Trophoblast cell (in vitro differentiated cells and primary cell): ENCODE measurements around the gene ADK.

Experiments used
- DNase-seq, 2 donors: peaks; one replicate each; pipeline ENCODE4 v3.0.0-alpha.2; 2016
- H2AFZ ChIP-seq: 2 replicates; pipeline ENCODE4 v1.6.1; 2013; ENCODE audit warnings: low read length, moderate library complexity, mild to moderate bottlenecking; ENCODE audit not compliant: insufficient read depth, poor library complexity
- H2AK5ac ChIP-seq: 2 replicates; pipeline ENCODE4 v1.6.1; 2013; ENCODE audit warnings: mild to moderate bottlenecking, low read length
- H2BK120ac ChIP-seq: 2 replicates; pipeline ENCODE4 v1.6.1; 2013; ENCODE audit warnings: low read length, mild to moderate bottlenecking, moderate library complexity; ENCODE audit not compliant: insufficient read depth, poor library complexity
- H2BK12ac ChIP-seq: 2 replicates; pipeline ENCODE4 v1.6.1; 2013; ENCODE audit warnings: mild to moderate bottlenecking, low read length, moderate library complexity
- H2BK5ac ChIP-seq: 2 replicates; pipeline ENCODE4 v1.6.1; 2013; ENCODE audit warnings: low read length, low read depth, moderate library complexity, mild to moderate bottlenecking; ENCODE audit not compliant: poor library complexity
- H3K14ac ChIP-seq: 2 replicates; pipeline ENCODE4 v1.6.1; 2013; ENCODE audit warnings: mild to moderate bottlenecking, low read length
- H3K18ac ChIP-seq: 2 replicates; pipeline ENCODE4 v1.6.1; 2013; ENCODE audit warnings: mild to moderate bottlenecking, low read length
- H3K23ac ChIP-seq: 2 replicates; pipeline ENCODE4 v1.6.1; 2013; ENCODE audit warnings: low read length
- H3K27ac ChIP-seq: 2 replicates; pipeline ENCODE4 v1.5.1; 2013; ENCODE audit warnings: low read depth, mild to moderate bottlenecking, inconsistent platforms, low read length, moderate library complexity
- H3K27me3 ChIP-seq: 2 replicates; pipeline ENCODE4 v1.6.1; 2013; ENCODE audit warnings: inconsistent platforms, mild to moderate bottlenecking, low read length, moderate library complexity; ENCODE audit not compliant: insufficient read depth
- H3K36me3 ChIP-seq, 2 experiments: 1 replicate in 1 of 2; 2 replicates in 1 of 2; pipeline ENCODE4 v1.6.1; 2013; ENCODE audit warnings: low read length in 2 of 2, mild to moderate bottlenecking in 2 of 2, moderate library complexity in 1 of 2; ENCODE audit not compliant: insufficient read depth in 2 of 2, control insufficient read depth in 1 of 2
- H3K4ac ChIP-seq: 2 replicates; pipeline ENCODE4 v1.6.1; 2013; ENCODE audit warnings: low read depth, mild to moderate bottlenecking, low read length, moderate library complexity
- H3K4me1 ChIP-seq, 2 experiments: 1 replicate in 1 of 2; 2 replicates in 1 of 2; pipeline ENCODE4 v1.6.1; 2013; ENCODE audit warnings: low read length in 2 of 2, mild to moderate bottlenecking in 2 of 2, moderate library complexity in 1 of 2; ENCODE audit not compliant: insufficient read depth in 2 of 2, control insufficient read depth in 1 of 2
- H3K4me2 ChIP-seq: 2 replicates; pipeline ENCODE4 v1.6.1; 2013; ENCODE audit warnings: inconsistent platforms, mild to moderate bottlenecking, low read length, moderate library complexity
- H3K4me3 ChIP-seq: 2 replicates; pipeline ENCODE4 v1.5.1; 2013; ENCODE audit warnings: mild to moderate bottlenecking, low read depth, low read length, inconsistent platforms
- H3K79me1 ChIP-seq: one replicate; pipeline ENCODE4 v1.6.1; 2013; ENCODE audit warnings: low read length
- H3K79me2 ChIP-seq: 2 replicates; pipeline ENCODE4 v1.6.1; 2013; ENCODE audit warnings: low read length, mild to moderate bottlenecking; ENCODE audit not compliant: control insufficient read depth, insufficient read depth, poor library complexity
- H3K9ac ChIP-seq: 2 replicates; pipeline ENCODE4 v1.6.1; 2013; ENCODE audit warnings: mild to moderate bottlenecking, low read length
- H3K9me3 ChIP-seq: 2 replicates; pipeline ENCODE4 v1.6.1; 2013; ENCODE audit warnings: low read depth, mild to moderate bottlenecking, control low read depth, inconsistent platforms, low read length; ENCODE audit not compliant: insufficient read depth
- H4K12ac ChIP-seq: 2 replicates; pipeline ENCODE4 v1.6.1; 2013; ENCODE audit warnings: low read depth, mild to moderate bottlenecking, low read length, moderate library complexity
- H4K8ac ChIP-seq: 2 replicates; pipeline ENCODE4 v1.6.1; 2013; ENCODE audit warnings: low read depth, mild to moderate bottlenecking, low read length, moderate library complexity
- H4K91ac ChIP-seq: one replicate; pipeline ENCODE4 v1.6.1; 2013; ENCODE audit warnings: low read depth, mild to moderate bottlenecking, low read length, moderate library complexity
- WGBS: extraction: QIAGEN DNeasy Blood & Tissue Kit; methylation state at CpG from one replicate; pipeline ENCODE4 v1.1.7; 2013; ENCODE audit warnings: missing lambda C conversion rate; ENCODE audit not compliant: insufficient read length, insufficient coverage; ENCODE audit errors: extremely low coverage; 5-methylcytosine and 5-hydroxymethylcytosine counted together

The ADK gene

GRCh38 chr10:74600170-74600569 lies 449.1 kb downstream of the ADK start:
- no peaks in the 10 kb centered on the region for H3K27me3 ChIP-seq
- H4K12ac ChIP-seq: no peak overlapping the region
- H3K79me2 ChIP-seq: no peaks in the 10 kb centered on the region
- H3K4me3 ChIP-seq: no peak overlapping the region
- H4K91ac ChIP-seq: no peak overlapping the region
- H3K18ac ChIP-seq: no peak overlapping the region
- H3K14ac ChIP-seq: no peak overlapping the region
- H4K8ac ChIP-seq: no peak overlapping the region
- H3K23ac ChIP-seq: no peak overlapping the region
- no peak overlapping the region for H2AFZ ChIP-seq
- no peaks in the 10 kb centered on the region for H3K36me3 ChIP-seq
- no peak overlapping the region for H2BK120ac ChIP-seq
- no peak overlapping the region for H2BK5ac ChIP-seq
- H3K79me1 ChIP-seq: no peaks in the 10 kb centered on the region
- H3K4ac ChIP-seq: no peak overlapping the region
- H3K4me2 ChIP-seq: no peak overlapping the region
- H3K9ac ChIP-seq: no peak overlapping the region
- H3K9me3 ChIP-seq: no peaks in the 10 kb centered on the region
- H2AK5ac ChIP-seq: no peak overlapping the region
- H3K4me1 ChIP-seq: no peaks in the 10 kb centered on the region
- H3K27ac ChIP-seq: no peak overlapping the region
- no peak overlapping the region for H2BK12ac ChIP-seq
- DNase-seq: no peak
- no CpG with 5 or more reads among the region's 2 CpGs for WGBS

- Histone ChIP-seq H2AFZ (no peak overlapping the region), H4K91ac (no peak overlapping the region), H3K9ac (no peak overlapping the region), H3K18ac (no peak overlapping the region), H3K4ac (no peak overlapping the region), H3K4me3 (no peak overlapping the region), H2BK120ac (no peak overlapping the region), H3K27ac (no peak overlapping the region), H3K36me3 (no peaks in the 10 kb centered on the region), H4K8ac (no peak overlapping the region), H3K9me3 (no peaks in the 10 kb centered on the region), H3K4me2 (no peak overlapping the region), H2AK5ac (no peak overlapping the region), H3K23ac (no peak overlapping the region), H3K79me2 (no peaks in the 10 kb centered on the region), H2BK12ac (no peak overlapping the region), H3K4me1 (no peaks in the 10 kb centered on the region), H3K14ac (no peak overlapping the region), H3K79me1 (no peaks in the 10 kb centered on the region), H2BK5ac (no peak overlapping the region), H4K12ac (no peak overlapping the region), H3K27me3 (no peaks in the 10 kb centered on the region)
- DNase-seq: no peak
- WGBS: no CpG with 5 or more reads among the region's 2 CpGs
Measured at GRCh38 chr10:74602576-74602975, 451.6 kb downstream of the ADK start.

GRCh38 chr10:74610299-74610698 lies 459.3 kb downstream of the ADK start:
- Histone ChIP-seq H2BK5ac (no peak overlapping the region), H3K4ac (no peak overlapping the region), H3K9me3 (no peaks in the 10 kb centered on the region), H3K23ac (no peak overlapping the region), H2BK120ac (no peak overlapping the region), H2AK5ac (no peak overlapping the region), H3K27ac (no peak overlapping the region), H2AFZ (no peak overlapping the region), H3K9ac (no peak overlapping the region), H3K79me2 (no peaks in the 10 kb centered on the region), H3K14ac (no peak overlapping the region), H3K79me1 (no peaks in the 10 kb centered on the region), H3K4me3 (no peak overlapping the region), H3K4me1 (no peaks in the 10 kb centered on the region), H3K18ac (no peak overlapping the region), H3K4me2 (no peak overlapping the region), H4K12ac (no peak overlapping the region), H3K27me3 (no peaks in the 10 kb centered on the region), H4K8ac (no peak overlapping the region), H2BK12ac (no peak overlapping the region), H3K36me3 (no peaks in the 10 kb centered on the region), H4K91ac (no peak overlapping the region)
- DNase-seq: no peak

GRCh38 chr10:74612195-74612594 lies 461.2 kb downstream of the ADK start:
- no peak overlapping the region for H3K4me3 ChIP-seq

GRCh38 chr10:74620626-74621025 lies 469.6 kb downstream of the ADK start:
- peaks cover 0 to 3% of the 10 kb centered on the region in 2 experiments for H3K36me3 ChIP-seq
- H3K79me2 ChIP-seq: no peaks in the 10 kb centered on the region
- H3K4me3 ChIP-seq: no peak overlapping the region
- no peaks in the 10 kb centered on the region for H3K4me1 ChIP-seq
- no peaks in the 10 kb centered on the region for H3K79me1 ChIP-seq
- no peak overlapping the region for H3K27ac ChIP-seq
- H3K23ac ChIP-seq: no peak overlapping the region
- no peak overlapping the region for H2AK5ac ChIP-seq
- no peak overlapping the region for H2AFZ ChIP-seq
- no peak overlapping the region for H4K91ac ChIP-seq
- no peaks in the 10 kb centered on the region for H3K9me3 ChIP-seq
- H3K14ac ChIP-seq: no peak overlapping the region
- no peak overlapping the region for H2BK120ac ChIP-seq
- H3K9ac ChIP-seq: no peak overlapping the region
- DNase-seq: no peak
- H3K4me2 ChIP-seq: no peak overlapping the region
- no peaks in the 10 kb centered on the region for H3K27me3 ChIP-seq
- no peak overlapping the region for H2BK5ac ChIP-seq
- H3K4ac ChIP-seq: no peak overlapping the region
- H2BK12ac ChIP-seq: no peak overlapping the region
- no peak overlapping the region for H3K18ac ChIP-seq
- no peak overlapping the region for H4K8ac ChIP-seq
- H4K12ac ChIP-seq: no peak overlapping the region

More at GRCh38 chr10:74612195-74612594, 461.2 kb downstream of the ADK start:
- no peak overlapping the region for H3K9ac ChIP-seq
- H4K91ac ChIP-seq: no peak overlapping the region
- no peaks in the 10 kb centered on the region for H3K36me3 ChIP-seq
- no peak overlapping the region for H3K18ac ChIP-seq
- H3K4me2 ChIP-seq: no peak overlapping the region
- no peaks in the 10 kb centered on the region for H3K79me1 ChIP-seq
- no peak overlapping the region for H2BK12ac ChIP-seq
- H3K27ac ChIP-seq: no peak overlapping the region
- H4K12ac ChIP-seq: no peak overlapping the region
- H3K4me1 ChIP-seq: no peaks in the 10 kb centered on the region
- no peak overlapping the region for H3K14ac ChIP-seq
- H3K4ac ChIP-seq: no peak overlapping the region
- H3K23ac ChIP-seq: no peak overlapping the region
- no peak overlapping the region for H2AK5ac ChIP-seq
- no peak overlapping the region for H2BK120ac ChIP-seq
- H4K8ac ChIP-seq: no peak overlapping the region
- H3K9me3 ChIP-seq: no peaks in the 10 kb centered on the region
- no peaks in the 10 kb centered on the region for H3K27me3 ChIP-seq
- no peak overlapping the region for H2AFZ ChIP-seq
- no peak overlapping the region for H2BK5ac ChIP-seq
- H3K79me2 ChIP-seq: no peaks in the 10 kb centered on the region
- no peak for DNase-seq
